NCI-H460 (cell line): Measurements from ENCODE around the gene RBP3. TPM values are rescaled to one million over a fixed set of nuclear protein-coding genes. Genes with fewer than 3 reads are reported as not detected.

Source experiments
- total RNA-seq: library from RNA; depleted of rRNA; stranded (reverse); fragments of >200 nt; shearing (Covaris generic); gene quantifications from 2 replicates; pipeline ENCODE4 v1.2.3, GENCODE V29; 2014; rRNA removed

RBP3 gene
- total RNA-seq, 1 experiment from 2014 or later = not detected

Other genes starting within 250 kb of the RBP3 start
- gene GDF10, start 48.2 kb upstream of the RBP3 start, total RNA-seq = not detected in 2 replicates
- not detected in 2 replicates for gene GDF2, start 25.9 kb upstream of the RBP3 start, total RNA-seq
- not detected in 2 replicates for gene ZNF488, start 35.9 kb downstream of the RBP3 start, total RNA-seq
- gene ANXA8, start 135.8 kb downstream of the RBP3 start, total RNA-seq = not detected in 2 replicates
- gene FAM25G, start 143.3 kb downstream of the RBP3 start, total RNA-seq = not detected in 2 replicates
- gene AGAP9, start 175.3 kb downstream of the RBP3 start, total RNA-seq = 3.6 and 6.1 TPM in 2 replicates